ENCODE results near the gene TBX19.

- TF ChIP-seq ZNF24 (IDR thresholded peaks at IDR 0.05) (no peak), ATF3 (IDR thresholded peaks at IDR 0.05; ENCODE audit: borderline replicate concordance, extremely low read depth, low read depth, low read length) (no peak), CTCF (IDR thresholded peaks at IDR 0.05 in 2 of 3, conservative IDR thresholded peaks at IDR 0.05 in 1 of 3; ENCODE audit: control insufficient read depth in 2 of 3, extremely low read depth in 1 of 3, insufficient read depth in 1 of 3, low read depth in 3 of 3, low read length in 3 of 3) (no peak), TBL1XR1 (IDR thresholded peaks at IDR 0.05; ENCODE audit: low read depth, low read length) (no peak), PAX5 (IDR thresholded peaks at IDR 0.05; ENCODE audit: borderline replicate concordance, low read depth, low read length) (no peak), TCF12 (IDR thresholded peaks at IDR 0.05; ENCODE audit: low read depth, low read length) (no peak), POLR2AphosphoS5 (IDR thresholded peaks at IDR 0.05; ENCODE audit: low read length) (no peak), KDM1A (IDR thresholded peaks at IDR 0.05; ENCODE audit: borderline replicate concordance) (no peak), SUZ12 (IDR thresholded peaks at IDR 0.05; ENCODE audit: unreplicated experiment) (no peak), DPF2 (IDR thresholded peaks at IDR 0.05) (no peak)
- TF ChIP-seq, protein P1, sequence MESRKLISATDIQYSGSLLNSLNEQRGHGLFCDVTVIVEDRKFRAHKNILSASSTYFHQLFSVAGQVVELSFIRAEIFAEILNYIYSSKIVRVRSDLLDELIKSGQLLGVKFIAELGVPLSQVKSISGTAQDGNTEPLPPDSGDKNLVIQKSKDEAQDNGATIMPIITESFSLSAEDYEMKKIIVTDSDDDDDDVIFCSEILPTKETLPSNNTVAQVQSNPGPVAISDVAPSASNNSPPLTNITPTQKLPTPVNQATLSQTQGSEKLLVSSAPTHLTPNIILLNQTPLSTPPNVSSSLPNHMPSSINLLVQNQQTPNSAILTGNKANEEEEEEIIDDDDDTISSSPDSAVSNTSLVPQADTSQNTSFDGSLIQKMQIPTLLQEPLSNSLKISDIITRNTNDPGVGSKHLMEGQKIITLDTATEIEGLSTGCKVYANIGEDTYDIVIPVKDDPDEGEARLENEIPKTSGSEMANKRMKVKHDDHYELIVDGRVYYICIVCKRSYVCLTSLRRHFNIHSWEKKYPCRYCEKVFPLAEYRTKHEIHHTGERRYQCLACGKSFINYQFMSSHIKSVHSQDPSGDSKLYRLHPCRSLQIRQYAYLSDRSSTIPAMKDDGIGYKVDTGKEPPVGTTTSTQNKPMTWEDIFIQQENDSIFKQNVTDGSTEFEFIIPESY (IDR thresholded peaks at IDR 0.05) = no peak
Measured at GRCh38 chr1:168361252-168361651, 80.6 kb downstream of the TBX19 start.
